Liver (tissue), 9 donors: ENCODE results near the gene ATP2C2. TPM values are rescaled to one million over a fixed set of nuclear protein-coding genes. Genes with fewer than 3 reads are reported as not detected.

Experiments used
- DNase-seq: peaks from one replicate; pipeline ENCODE4 v3.0.0-alpha.2; 2017; ENCODE audit warnings: low spot score
- H3K27ac ChIP-seq, 2 donors: one replicate each; pipeline ENCODE4 v1.7.0; 2013; ENCODE audit warnings: inconsistent platforms in 2 of 2, low read length in 2 of 2, control low read depth in 1 of 2, low read depth in 1 of 2, mild to moderate bottlenecking in 1 of 2
- H3K27me3 ChIP-seq, 4 donors: one replicate each; pipeline versions ENCODE4 v1.6.1 to v1.7.0; 2013; ENCODE audit warnings: low read length in 3 of 4, inconsistent platforms in 1 of 4, mild to moderate bottlenecking in 1 of 4, moderate library complexity in 1 of 4; ENCODE audit not compliant: control insufficient read depth in 4 of 4, insufficient read depth in 4 of 4
- H3K36me3 ChIP-seq, 4 donors: one replicate each; pipeline versions ENCODE4 v1.6.1 to v1.7.0; 2013; ENCODE audit warnings: low read length in 3 of 4, mild to moderate bottlenecking in 3 of 4, low read depth in 1 of 4, moderate library complexity in 1 of 4; ENCODE audit not compliant: control insufficient read depth in 4 of 4, insufficient read depth in 3 of 4
- H3K4me1 ChIP-seq, 4 donors: one replicate each; pipeline versions ENCODE4 v1.6.1 to v1.7.0; 2013; ENCODE audit warnings: low read length in 3 of 4, mild to moderate bottlenecking in 3 of 4, moderate library complexity in 1 of 4; ENCODE audit not compliant: control insufficient read depth in 4 of 4, insufficient read depth in 4 of 4
- H3K4me3 ChIP-seq, 3 donors: one replicate each; pipeline versions ENCODE4 v1.6.1 to v1.7.0; 2013; ENCODE audit warnings: low read length in 3 of 3, control low read depth in 1 of 3, low read depth in 1 of 3, mild to moderate bottlenecking in 1 of 3
- H3K9ac ChIP-seq, 2 donors: one replicate each; pipeline ENCODE4 v1.7.0; 2013; ENCODE audit warnings: low read length in 2 of 2, mild to moderate bottlenecking in 2 of 2, moderate library complexity in 2 of 2, control low read depth in 1 of 2, low read depth in 1 of 2
- H3K9me3 ChIP-seq, 4 donors: one replicate each; pipeline versions ENCODE4 v1.6.1 to v1.7.0; 2013; ENCODE audit warnings: low read length in 3 of 4; ENCODE audit not compliant: control insufficient read depth in 4 of 4
- CTCF ChIP-seq: fragments of 150-350 bp; IDR thresholded peaks from 2 replicates; pipeline ENCODE4 v1.5.1; 2017; ENCODE audit warnings: improper control_type of control experiment, low read depth, low read length; ENCODE audit not compliant: missing input control
- EGR1 ChIP-seq, 2 donors: IDR thresholded peaks; 2 replicates each; pipeline ENCODE4 v1.6.1; 2016 to 2018; ENCODE audit warnings: antibody characterized with exemption in 2 of 2, low read depth in 2 of 2
- FOXA1 ChIP-seq: IDR thresholded peaks from 2 replicates; pipeline ENCODE4 v1.6.1; 2016; ENCODE audit warnings: antibody characterized with exemption
- FOXA2 ChIP-seq: IDR thresholded peaks from 2 replicates; pipeline ENCODE4 v1.6.1; 2016; ENCODE audit warnings: antibody characterized with exemption
- GABPA ChIP-seq, 2 donors: IDR thresholded peaks in 1 of 2; conservative IDR thresholded peaks in 1 of 2; 2 replicates each; pipeline ENCODE4 v1.6.1; 2016; ENCODE audit warnings: antibody characterized with exemption in 2 of 2, mild to moderate bottlenecking in 1 of 2, moderate library complexity in 1 of 2
- HNF4G ChIP-seq: IDR thresholded peaks from 2 replicates; pipeline ENCODE4 v1.6.1; 2016; ENCODE audit warnings: antibody characterized with exemption
- NR2F2 ChIP-seq: IDR thresholded peaks from 2 replicates; pipeline ENCODE4 v1.6.1; 2016; ENCODE audit warnings: antibody characterized with exemption
- RAD21 ChIP-seq, 2 donors: IDR thresholded peaks; 2 replicates each; pipeline ENCODE4 v1.6.1; 2016; ENCODE audit warnings: antibody characterized with exemption in 2 of 2, mild to moderate bottlenecking in 2 of 2
- RXRA ChIP-seq, 2 donors: IDR thresholded peaks; 2 replicates each; pipeline ENCODE4 v1.6.1; 2017 to 2018; ENCODE audit warnings: antibody characterized with exemption in 2 of 2, mild to moderate bottlenecking in 1 of 2
- SP1 ChIP-seq: IDR thresholded peaks from 2 replicates; pipeline ENCODE4 v1.6.1; 2018; ENCODE audit warnings: antibody characterized with exemption, mild to moderate bottlenecking
- TAF1 ChIP-seq: conservative IDR thresholded peaks from 2 replicates; pipeline ENCODE4 v1.6.1; 2016; ENCODE audit warnings: antibody characterized with exemption, mild to moderate bottlenecking
- YY1 ChIP-seq: IDR thresholded peaks from 2 replicates; pipeline ENCODE4 v1.6.1; 2016; ENCODE audit warnings: antibody characterized with exemption, mild to moderate bottlenecking
- ZBTB33 ChIP-seq: IDR thresholded peaks from 2 replicates; pipeline ENCODE4 v1.6.1; 2016; ENCODE audit warnings: antibody characterized with exemption
- WGBS: extraction: QIAGEN DNeasy Blood & Tissue Kit; methylation state at CpG from one replicate; pipeline ENCODE4 v1.1.7; 2013; 5-methylcytosine and 5-hydroxymethylcytosine counted together
- polyA plus RNA-seq, 2 donors: library from polyadenylated mRNA; stranded (reverse) in 1 of 2; unstranded in 1 of 2; fragments of 200-250 nt in 1 of 2; fragments of >200 nt in 1 of 2; fragmentation: Nextera tagmentation in 1 of 2; extraction: Ambion mirVana in 1 of 2; gene quantifications; one replicate each; pipeline versions ENCODE4 v1.2.1 to v1.2.3, GENCODE V29; 2013 to 2015
- total RNA-seq, 2 donors: library from RNA; depleted of rRNA; stranded (reverse); fragments of >200 nt; gene quantifications; one replicate each; pipeline ENCODE4 v1.2.3, GENCODE V29; 2014
- TF ChIP-seq, protein P1 (sequence below): IDR thresholded peaks from 2 replicates; pipeline ENCODE4 v1.6.1; 2016; ENCODE audit warnings: antibody characterized with exemption
- TF ChIP-seq, protein P2 (sequence below): IDR thresholded peaks from 2 replicates; pipeline ENCODE4 v1.6.1; 2016; ENCODE audit warnings: antibody characterized with exemption
- TF ChIP-seq, protein P3 (sequence below): IDR thresholded peaks from 2 replicates; pipeline ENCODE4 v1.6.1; 2016; ENCODE audit warnings: antibody characterized with exemption, mild to moderate bottlenecking
- donor health status: healthy.
- donor health status: healthy.
- donor health status: healthy.
- donor health status: healthy.
- donor health status: healthy.

The ATP2C2 gene
- total and polyA plus RNA-seq, 4 donors: 0.05 to 0.33 (median 0.22) TPM

DNA sequence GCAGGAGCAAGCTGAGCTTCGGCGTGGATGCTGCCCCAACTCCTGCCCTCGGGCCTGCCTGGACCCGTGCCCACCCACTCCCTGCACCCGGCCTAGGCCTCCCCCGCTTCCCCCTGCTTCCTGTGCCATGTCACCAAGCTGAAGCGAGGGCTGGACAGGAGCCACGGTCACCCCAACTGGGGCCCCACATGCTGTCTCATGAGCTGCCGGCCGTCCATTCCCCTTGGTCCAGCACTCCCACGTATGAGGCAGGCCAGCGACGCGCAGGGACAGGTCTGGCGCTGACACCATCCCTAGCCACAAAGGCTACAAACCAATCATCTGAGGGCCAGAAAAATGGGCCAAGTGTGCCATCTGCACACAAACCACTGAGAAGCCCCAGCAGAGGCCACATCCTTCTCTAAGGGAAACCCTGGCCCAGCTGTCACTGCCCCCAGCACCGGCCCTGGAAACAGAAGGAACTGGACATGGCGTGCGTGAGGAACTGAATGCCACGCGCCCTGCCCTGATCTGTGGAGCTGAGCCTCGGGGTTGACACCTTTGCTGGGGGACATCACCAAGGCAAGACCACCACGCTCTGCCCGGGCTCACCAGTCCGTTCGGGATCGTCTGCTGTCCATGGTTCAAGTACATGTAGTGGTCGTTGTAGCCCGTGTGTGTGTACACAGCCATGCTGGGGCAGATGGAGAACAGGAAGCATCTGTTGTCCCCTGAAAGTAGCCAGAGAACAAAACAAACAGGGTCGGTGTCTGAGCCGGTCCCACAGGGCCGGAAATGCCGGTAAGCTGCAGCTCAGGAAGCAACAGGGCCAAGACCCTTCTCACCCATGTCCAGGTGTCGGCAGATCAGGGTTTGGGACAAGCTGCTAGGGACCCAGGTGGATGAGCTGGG lies 113.9 kb downstream of the ATP2C2 start:
- H3K9ac ChIP-seq: no peak overlapping the region
- H3K9me3 ChIP-seq: no peaks in the 10 kb centered on the region
- no peaks in the 10 kb centered on the region for H3K4me1 ChIP-seq
- H3K27me3 ChIP-seq: no peaks in the 10 kb centered on the region
- no peak overlapping the region for H3K4me3 ChIP-seq
- 88% methylated on average over 33 of the region's 33 CpGs for WGBS
- H3K27ac ChIP-seq: no peak overlapping the region
- peaks cover 0 to 2% (median 0%) of the 10 kb centered on the region in 4 donors for H3K36me3 ChIP-seq
- no peak for DNase-seq
- TF ChIP-seq NR2F2 (peak; percentile 13), FOXA2 (no peak), TAF1 (no peak), RAD21 (IDR thresholded peaks at IDR 0.05) (no peak), EGR1 (IDR thresholded peaks at IDR 0.05; ENCODE audit: low read depth in 2 of 2) (no peak)
- TF ChIP-seq, protein P1, sequence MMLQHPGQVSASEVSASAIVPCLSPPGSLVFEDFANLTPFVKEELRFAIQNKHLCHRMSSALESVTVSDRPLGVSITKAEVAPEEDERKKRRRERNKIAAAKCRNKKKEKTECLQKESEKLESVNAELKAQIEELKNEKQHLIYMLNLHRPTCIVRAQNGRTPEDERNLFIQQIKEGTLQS: no peak

- no peaks in the 10 kb centered on the region for H3K27me3 ChIP-seq
- no peak overlapping the region for H3K27ac ChIP-seq
- H3K4me3 ChIP-seq: no peak overlapping the region
- WGBS: 96% methylated on average over 25 of the region's 25 CpGs
- no peak for TF ChIP-seq FOXA1
- TF ChIP-seq NR2F2: no peak
- TF ChIP-seq, protein P2, sequence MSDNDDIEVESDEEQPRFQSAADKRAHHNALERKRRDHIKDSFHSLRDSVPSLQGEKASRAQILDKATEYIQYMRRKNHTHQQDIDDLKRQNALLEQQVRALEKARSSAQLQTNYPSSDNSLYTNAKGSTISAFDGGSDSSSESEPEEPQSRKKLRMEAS: no peak
- TF ChIP-seq, protein P1: no peak
- TF ChIP-seq EGR1 (IDR thresholded peaks at IDR 0.05; ENCODE audit: low read depth in 2 of 2): no peak
- TF ChIP-seq ZBTB33: no peak
- no peak for TF ChIP-seq CTCF
- no peak for TF ChIP-seq GABPA (IDR thresholded peaks at IDR 0.05 in 1 of 2, conservative IDR thresholded peaks at IDR 0.05 in 1 of 2)
- TF ChIP-seq RAD21 (IDR thresholded peaks at IDR 0.05): no peak
- TF ChIP-seq, protein P3, sequence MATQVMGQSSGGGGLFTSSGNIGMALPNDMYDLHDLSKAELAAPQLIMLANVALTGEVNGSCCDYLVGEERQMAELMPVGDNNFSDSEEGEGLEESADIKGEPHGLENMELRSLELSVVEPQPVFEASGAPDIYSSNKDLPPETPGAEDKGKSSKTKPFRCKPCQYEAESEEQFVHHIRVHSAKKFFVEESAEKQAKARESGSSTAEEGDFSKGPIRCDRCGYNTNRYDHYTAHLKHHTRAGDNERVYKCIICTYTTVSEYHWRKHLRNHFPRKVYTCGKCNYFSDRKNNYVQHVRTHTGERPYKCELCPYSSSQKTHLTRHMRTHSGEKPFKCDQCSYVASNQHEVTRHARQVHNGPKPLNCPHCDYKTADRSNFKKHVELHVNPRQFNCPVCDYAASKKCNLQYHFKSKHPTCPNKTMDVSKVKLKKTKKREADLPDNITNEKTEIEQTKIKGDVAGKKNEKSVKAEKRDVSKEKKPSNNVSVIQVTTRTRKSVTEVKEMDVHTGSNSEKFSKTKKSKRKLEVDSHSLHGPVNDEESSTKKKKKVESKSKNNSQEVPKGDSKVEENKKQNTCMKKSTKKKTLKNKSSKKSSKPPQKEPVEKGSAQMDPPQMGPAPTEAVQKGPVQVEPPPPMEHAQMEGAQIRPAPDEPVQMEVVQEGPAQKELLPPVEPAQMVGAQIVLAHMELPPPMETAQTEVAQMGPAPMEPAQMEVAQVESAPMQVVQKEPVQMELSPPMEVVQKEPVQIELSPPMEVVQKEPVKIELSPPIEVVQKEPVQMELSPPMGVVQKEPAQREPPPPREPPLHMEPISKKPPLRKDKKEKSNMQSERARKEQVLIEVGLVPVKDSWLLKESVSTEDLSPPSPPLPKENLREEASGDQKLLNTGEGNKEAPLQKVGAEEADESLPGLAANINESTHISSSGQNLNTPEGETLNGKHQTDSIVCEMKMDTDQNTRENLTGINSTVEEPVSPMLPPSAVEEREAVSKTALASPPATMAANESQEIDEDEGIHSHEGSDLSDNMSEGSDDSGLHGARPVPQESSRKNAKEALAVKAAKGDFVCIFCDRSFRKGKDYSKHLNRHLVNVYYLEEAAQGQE: no peak
- no peak for TF ChIP-seq TAF1
- no peak for TF ChIP-seq YY1
- no peak for TF ChIP-seq HNF4G
- TF ChIP-seq SP1: no peak
- TF ChIP-seq RXRA (IDR thresholded peaks at IDR 0.05): no peak
- H3K9ac ChIP-seq: no peak overlapping the region
- H3K4me1 ChIP-seq: no peaks in the 10 kb centered on the region
- no peak for DNase-seq
- no peaks in the 10 kb centered on the region for H3K9me3 ChIP-seq
- peaks cover 0 to 2% (median 0%) of the 10 kb centered on the region in 4 donors for H3K36me3 ChIP-seq
These were observed 114.9 kb downstream of the ATP2C2 start for GRCh38 chr16:84482951-84483881.
